GM12892 (cell line): ENCODE data around the gene VASP. TPM values are rescaled to one million over a fixed set of nuclear protein-coding genes. Genes with fewer than 3 reads are reported as not detected.

Source experiments
- DNase-seq: peaks from one replicate; pipeline ENCODE4 v3.0.0; 2011; ENCODE audit not compliant: insufficient read length
- FAIRE-seq: peaks from 2 replicates; lab custom pipeline; 2011; peaks lifted over from hg19 to GRCh38; lab: Jason Lieb, UNC
- POLR2A ChIP-seq: IDR thresholded peaks from 2 replicates; pipeline ENCODE4 v1.6.1; 2011; ENCODE audit warnings: low read depth, low read length, control low read depth
- POLR2AphosphoS5 ChIP-seq: IDR thresholded peaks from 2 replicates; pipeline ENCODE4 v1.6.1; 2011; ENCODE audit warnings: low read depth, low read length, control low read depth
- TAF1 ChIP-seq: IDR thresholded peaks from 2 replicates; pipeline ENCODE4 v1.6.1; 2011; ENCODE audit warnings: low read depth, mild to moderate bottlenecking, control low read depth, low read length, borderline replicate concordance
- polyA plus RNA-seq: library from polyadenylated mRNA; unstranded; fragments of >200 nt; gene quantifications from one replicate; pipeline ENCODE4 v1.2.1, GENCODE V29; 2012; ENCODE audit warnings: missing spikeins, inconsistent platforms; ENCODE audit not compliant: missing spikeins

The VASP gene
- polyA plus RNA-seq, result 85.7 TPM

GRCh38 chr19:45506989-45507871 is at the start of gene VASP:
TSS of gene VASP (plus strand) at chr19:45507479. CDS start at chr19:45507772, 293 bp downstream.
- FAIRE-seq (peak; percentile 96), DNase-seq (peak; percentile 78)
- TF ChIP-seq TAF1, result peak; percentile 96
- TF ChIP-seq POLR2A, result peak; percentile 99
- peak; percentile 99 for TF ChIP-seq POLR2AphosphoS5

DNA sequence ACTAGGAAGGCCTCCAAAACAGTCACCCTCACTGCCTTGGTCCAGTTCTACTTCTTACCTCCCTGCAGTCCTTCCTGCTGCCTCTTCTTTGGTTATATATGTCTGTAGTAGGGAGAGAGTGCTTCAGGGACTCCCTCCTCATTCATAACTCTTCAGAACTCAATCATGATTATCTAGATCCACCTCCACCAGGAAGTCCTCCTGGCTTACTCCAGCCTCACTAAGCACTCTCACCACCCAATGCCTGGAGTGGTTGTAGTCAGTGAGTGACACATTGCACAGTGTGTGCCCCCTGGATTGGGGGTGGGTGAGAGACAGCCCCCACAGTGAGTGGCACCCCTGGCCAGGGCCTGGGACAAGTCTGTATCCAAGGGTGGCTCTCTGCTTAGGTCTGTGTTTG is 49.5 kb upstream of the VASP start:
- no peak for FAIRE-seq
- TF ChIP-seq POLR2AphosphoS5 (no peak), TAF1 (no peak), POLR2A (no peak)
- no peak for DNase-seq

- DNase-seq, result no peak
- TF ChIP-seq POLR2AphosphoS5 (no peak), TAF1 (no peak), POLR2A (no peak)
- no peak for FAIRE-seq
Measured at GRCh38 chr19:45460807-45461347, 46.4 kb upstream of the VASP start.

- no peak for TF ChIP-seq POLR2A
- TF ChIP-seq TAF1, result no peak
- TF ChIP-seq POLR2AphosphoS5, result no peak
- DNase-seq, result no peak
- no peak for FAIRE-seq
Measured at GRCh38 chr19:45462174-45462573, 45.1 kb upstream of the VASP start.

GRCh38 chr19:45463241-45463640 is 44.0 kb upstream of the VASP start:
- FAIRE-seq (no peak), DNase-seq (no peak)
- no peak for TF ChIP-seq POLR2A
- TF ChIP-seq POLR2AphosphoS5, result no peak
- TF ChIP-seq TAF1, result no peak

DNA sequence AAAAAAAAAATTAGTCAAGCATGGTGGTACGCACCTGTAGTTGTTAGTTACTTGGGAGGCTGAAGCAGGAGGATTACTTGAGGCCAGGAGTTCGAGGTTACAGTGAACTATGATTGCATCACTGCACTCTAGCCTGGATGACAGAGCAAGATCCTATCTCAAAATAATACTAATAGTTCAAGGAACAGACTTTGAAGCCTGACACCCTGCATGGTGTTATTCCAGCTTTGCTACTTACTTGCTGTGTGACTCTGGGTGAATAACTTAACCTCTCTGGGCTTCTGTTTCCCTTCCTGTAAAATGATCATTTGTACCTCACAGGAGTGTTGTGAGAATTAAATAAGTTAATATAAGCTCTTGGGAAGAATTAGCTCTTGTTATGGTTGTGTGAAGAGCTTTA is 43.0 kb upstream of the VASP start:
- DNase-seq (no peak), FAIRE-seq (no peak)
- no peak for TF ChIP-seq POLR2A
- TF ChIP-seq TAF1, result no peak
- TF ChIP-seq POLR2AphosphoS5, result no peak

- TF ChIP-seq TAF1, result no peak
- TF ChIP-seq POLR2AphosphoS5, result no peak
- no peak for TF ChIP-seq POLR2A
- FAIRE-seq (no peak), DNase-seq (no peak)
Measured at GRCh38 chr19:45464852-45465441, 42.3 kb upstream of the VASP start.

GRCh38 chr19:45467115-45467455 is 40.2 kb upstream of the VASP start:
- DNase-seq (no peak), FAIRE-seq (no peak)
- TF ChIP-seq POLR2AphosphoS5 (no peak), TAF1 (no peak), POLR2A (no peak)

GRCh38 chr19:45467456-45468158 is 39.7 kb upstream of the VASP start, which contains the start of gene FOSB:
TSS of gene FOSB (plus strand) at chr19:45467996. CDS start at chr19:45468587, 591 bp downstream.
- TF ChIP-seq TAF1 (no peak), POLR2AphosphoS5 (peak; percentile 37; the same call in 1 of the 2 replicates), POLR2A (peak; percentile 75)
- peak; percentile 88 for FAIRE-seq
- DNase-seq, result peak; percentile 82

- DNase-seq (no peak), FAIRE-seq (no peak)
- no peak for TF ChIP-seq POLR2A
- TF ChIP-seq TAF1, result no peak
- no peak for TF ChIP-seq POLR2AphosphoS5
Measured at GRCh38 chr19:45468159-45468651, 39.1 kb upstream of the VASP start.

DNA sequence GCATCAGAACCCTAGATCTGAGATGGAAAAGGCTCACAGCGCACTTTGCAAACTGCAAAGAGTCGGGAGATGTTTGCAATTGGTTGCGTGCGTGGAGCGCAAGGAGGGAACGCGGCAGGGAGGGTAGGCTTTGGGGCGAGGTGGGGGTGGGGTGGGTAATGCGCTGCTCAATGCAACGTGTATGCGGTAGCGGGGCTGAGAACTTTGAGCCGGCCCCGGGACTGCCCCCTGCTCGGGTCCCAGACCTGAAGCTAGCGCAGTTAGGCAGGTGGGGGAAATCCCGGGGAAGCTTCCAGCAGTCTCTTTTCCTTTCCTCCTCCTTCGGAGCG is 38.5 kb upstream of the VASP start:
- DNase-seq, result no peak
- FAIRE-seq, result no peak
- TF ChIP-seq POLR2AphosphoS5 (no peak), POLR2A (no peak), TAF1 (no peak)
